T-helper 22 cell (primary cell): ENCODE results near the gene NPEPL1.
"Not testable (repeated sequence)": the region's sequence is repeated elsewhere in the genome, so short reads cannot be mapped to it uniquely, and the experiment has no call there.

ENCODE experiments used
- DNase-seq: peaks from one replicate; pipeline ENCODE4 v3.0.0-alpha.2; 2020; ENCODE audit warnings: low read depth

The NPEPL1 gene, protein sequence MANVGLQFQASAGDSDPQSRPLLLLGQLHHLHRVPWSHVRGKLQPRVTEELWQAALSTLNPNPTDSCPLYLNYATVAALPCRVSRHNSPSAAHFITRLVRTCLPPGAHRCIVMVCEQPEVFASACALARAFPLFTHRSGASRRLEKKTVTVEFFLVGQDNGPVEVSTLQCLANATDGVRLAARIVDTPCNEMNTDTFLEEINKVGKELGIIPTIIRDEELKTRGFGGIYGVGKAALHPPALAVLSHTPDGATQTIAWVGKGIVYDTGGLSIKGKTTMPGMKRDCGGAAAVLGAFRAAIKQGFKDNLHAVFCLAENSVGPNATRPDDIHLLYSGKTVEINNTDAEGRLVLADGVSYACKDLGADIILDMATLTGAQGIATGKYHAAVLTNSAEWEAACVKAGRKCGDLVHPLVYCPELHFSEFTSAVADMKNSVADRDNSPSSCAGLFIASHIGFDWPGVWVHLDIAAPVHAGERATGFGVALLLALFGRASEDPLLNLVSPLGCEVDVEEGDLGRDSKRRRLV

DNA sequence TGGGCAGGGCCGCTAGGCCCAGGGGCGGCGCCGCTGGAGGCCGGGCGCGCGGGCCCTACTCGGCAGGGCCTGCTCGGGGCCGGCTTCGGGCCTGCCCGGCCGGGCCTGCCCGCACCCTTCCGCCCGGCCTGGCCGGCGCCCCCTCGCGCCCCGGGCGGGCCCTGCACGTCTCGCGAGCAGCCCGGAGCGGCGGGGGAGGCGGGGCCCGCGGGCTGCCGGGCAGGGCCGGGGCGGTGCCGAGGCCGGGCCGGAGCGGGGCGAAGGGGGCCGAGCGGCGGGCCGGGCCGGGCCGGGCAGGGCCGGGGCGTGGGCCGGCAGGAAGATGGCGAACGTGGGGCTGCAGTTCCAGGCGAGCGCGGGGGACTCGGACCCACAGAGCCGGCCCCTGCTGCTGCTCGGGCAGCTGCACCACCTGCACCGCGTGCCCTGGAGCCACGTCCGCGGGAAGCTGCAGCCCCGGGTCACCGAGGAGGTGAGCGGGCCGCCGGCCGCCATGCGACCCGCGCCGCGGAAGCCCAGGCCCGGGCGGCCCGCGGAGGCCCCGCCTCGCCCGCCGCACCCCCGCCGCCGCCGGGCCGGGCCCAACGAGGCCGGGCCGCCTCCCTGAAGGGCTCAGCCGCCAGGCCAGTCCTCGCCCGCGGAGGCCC is at the start of gene NPEPL1:
NPEPL1 (plus strand) TSS at position 222 of the 647 bp plus-strand sequence; CDS start at position 323, 101 bp downstream.
- peak; percentile 35 for DNase-seq

DNA sequence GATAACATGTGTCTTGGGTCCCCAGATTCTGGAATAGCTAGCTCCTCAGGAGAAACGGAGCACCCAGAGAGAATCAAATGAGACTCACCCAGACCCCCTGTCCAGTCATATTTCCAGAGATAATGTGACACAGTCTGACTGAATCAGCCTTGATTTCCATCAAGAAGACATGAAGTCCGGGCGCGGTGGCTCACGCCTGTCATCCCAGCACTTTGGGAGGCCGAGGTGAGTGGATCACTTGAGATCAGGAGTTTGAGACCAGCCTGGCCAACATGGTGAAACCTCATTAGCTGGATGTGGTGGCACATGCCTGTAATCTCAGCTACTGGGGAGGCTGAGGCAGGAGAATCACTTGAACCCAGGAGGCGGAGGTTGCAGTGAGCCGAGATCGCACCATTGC is 49.7 kb upstream of the NPEPL1 start:
- not testable (repeated sequence) for DNase-seq

DNA sequence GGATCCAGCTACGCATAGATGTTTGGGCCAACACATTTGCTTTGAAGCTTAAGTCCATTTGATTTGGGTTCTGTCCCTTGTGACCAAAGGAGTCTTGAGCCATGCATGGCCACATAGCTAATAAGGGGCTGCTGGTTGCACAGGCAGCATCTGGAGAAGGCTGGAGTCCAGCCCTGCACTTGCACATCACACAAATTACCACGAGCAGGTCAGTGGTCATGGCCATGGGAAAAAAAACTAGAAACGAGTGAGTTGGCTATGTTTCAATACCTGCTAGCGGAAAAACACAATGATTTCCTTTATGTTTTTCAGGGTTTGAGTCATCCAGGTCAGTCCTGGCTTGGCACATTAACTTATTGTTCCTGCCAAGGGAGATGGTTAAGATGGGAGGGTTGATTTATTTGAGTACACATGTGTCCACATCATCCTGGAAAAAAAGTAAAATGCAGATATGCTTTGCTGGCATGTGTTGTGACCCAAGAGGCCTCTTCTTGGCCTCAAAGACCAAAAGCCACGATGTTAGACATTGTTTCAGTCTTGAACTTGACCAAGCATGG is 47.1 kb upstream of the NPEPL1 start:
- no peak for DNase-seq

DNA sequence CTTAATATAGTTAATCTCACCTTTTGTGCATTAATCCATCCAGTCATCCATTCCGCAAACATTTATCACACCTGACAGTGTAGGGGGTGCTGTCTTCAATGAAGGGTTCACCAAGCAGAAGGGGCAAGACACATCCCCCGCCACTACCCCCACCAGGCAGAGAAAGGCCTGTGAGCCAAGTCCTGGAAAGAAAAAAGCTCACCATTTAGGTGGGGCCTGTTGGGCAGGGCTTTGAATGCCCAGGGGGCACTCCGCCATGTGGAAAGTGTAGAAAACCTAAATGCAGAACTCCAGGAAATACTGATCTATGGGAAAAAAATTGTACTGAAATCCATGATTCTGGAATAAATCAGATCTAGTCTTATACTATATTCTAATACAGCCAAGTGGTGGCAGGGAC is 46.3 kb upstream of the NPEPL1 start:
- DNase-seq: no peak

DNA sequence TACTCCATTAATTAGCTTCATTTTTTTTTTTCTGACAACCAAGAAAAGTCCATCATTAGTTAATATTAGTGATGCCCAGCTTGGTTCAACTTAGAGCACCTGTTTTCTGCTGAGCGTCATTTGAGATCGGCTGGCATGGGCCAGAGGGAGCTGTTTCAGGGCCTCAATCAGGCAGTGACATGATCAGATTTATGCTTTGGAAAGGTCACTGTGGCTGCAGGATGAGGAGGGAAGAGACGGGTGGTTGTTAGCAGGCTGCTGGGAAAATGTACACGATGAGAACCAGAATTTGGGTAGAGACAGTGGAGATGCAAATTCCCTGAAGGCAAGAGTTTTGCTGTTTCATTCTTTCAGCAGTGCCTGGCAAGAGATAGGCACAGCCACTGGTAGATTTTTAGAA is 45.9 kb upstream of the NPEPL1 start:
- DNase-seq: no peak

DNA sequence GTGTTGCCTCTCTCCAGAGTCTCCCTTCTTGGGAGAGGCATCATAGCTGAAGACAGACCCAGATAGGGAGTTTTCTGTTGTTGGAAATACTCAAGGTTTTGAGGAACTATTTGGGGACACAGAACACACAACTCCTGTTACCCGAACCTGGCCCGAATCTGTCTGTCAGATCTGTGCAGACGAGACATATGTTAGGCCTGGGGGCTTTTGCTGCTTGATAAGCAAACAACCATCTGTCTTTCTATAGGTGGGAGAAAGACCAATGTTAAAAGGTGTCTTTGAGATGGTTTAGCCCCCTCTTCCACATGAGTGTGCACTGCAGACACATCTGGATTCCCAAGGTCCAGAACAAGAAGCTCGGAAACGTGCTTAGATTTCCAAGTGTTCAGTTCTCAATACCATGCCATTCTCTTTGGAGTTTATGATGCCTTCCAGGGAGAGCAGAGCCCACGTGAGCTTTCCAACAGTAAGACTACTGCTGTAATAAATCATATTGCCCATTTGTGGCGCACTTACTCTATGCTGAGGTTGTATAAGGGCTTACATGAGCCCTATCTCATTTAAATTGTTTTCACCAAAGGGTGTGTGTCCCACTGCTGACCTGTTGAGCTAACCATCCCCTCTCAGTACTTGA is 45.3 kb upstream of the NPEPL1 start:
- DNase-seq: no peak

DNA sequence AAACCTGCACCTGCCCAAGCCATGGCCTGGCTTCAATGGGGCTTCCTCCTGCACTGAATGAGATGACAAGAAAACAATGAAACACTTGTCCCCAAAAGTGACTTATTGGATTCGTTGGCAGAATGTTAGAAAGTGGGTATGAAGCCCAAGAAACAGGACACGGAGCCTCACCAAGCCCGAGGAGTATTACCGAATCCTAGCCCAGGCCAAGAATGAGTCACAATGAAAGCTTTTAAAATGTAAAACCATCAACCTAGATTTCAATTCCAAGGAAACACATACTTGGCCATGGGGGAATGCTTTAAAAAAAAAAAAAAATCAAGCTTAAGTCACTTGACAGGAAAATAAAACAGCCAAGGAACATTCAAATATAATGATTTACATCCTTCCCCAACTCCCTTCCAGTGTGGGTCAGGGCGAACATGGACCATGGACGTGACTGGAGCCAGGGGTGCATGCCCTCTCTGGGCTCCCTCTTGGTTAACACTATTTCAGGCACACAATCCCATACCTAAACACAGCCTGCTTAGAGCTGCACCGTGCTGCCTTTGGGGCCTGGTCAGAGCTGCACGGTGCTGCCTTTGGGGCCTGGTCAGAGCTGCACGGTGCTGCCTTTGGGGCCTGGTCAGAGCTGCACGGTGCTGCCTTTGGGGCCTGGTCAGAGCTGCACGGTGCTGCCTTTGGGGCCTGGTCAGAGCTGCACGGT is 44.7 kb upstream of the NPEPL1 start:
- no peak for DNase-seq

DNA sequence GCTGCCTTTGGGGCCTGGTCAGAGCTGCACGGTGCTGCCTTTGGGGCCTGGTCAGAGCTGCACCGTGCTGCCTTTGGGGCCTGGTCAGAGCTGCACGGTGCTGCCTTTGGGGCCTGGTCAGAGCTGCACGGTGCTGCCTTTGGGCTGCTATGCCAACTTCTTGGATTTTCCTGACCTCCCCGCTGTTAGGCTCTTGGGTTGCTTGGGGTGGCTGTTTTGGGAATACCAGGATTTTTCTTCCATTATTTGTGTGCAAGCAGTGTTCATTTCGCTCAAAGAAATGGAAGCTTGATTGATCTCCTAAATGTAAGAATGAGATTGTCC is 44.1 kb upstream of the NPEPL1 start:
- not testable (repeated sequence) for DNase-seq

DNA sequence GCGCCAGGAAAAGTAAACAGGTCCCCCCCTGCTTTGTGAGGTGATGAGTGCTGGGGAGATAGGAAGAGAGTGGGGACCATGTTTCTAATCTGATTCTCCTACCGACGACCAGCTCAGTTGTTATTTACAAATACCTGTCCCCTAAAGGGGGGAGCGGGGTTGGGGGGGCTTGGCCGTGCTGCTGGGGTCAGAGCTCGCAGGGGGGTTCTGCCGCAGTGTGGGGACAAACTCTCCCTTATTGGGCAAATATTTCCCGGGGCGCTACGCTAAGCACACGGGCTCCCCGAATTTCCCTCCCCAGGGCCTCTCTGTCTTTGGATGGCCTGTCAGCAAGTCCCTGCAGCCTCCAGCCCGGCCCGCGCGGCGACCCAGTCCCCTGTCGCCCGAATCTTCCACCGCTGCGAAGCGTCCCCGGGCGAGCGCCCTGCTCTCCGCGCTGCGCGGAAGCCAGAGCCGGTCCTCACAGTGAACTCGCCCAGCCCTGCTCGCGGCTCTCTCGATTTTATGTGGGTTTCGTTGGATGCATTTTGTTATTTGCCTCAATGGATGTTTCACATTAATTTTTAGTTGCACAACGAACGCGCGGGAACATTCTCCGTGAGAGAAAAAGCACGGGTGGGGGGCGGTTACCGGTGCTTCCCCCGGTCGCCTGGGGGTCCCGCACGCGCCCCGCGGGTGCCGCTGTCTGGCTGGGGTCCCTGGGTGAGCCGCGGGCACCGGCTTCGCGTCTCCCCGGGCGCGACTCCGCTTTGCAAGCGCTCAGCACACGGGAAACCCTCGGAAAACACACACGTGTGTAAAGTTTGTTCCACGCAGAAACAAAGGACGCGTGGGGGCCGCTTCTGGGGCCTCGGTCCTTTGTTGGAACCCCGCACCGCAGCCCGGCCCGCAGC is 43.1 kb upstream of the NPEPL1 start:
- DNase-seq: peak; percentile 13

DNA sequence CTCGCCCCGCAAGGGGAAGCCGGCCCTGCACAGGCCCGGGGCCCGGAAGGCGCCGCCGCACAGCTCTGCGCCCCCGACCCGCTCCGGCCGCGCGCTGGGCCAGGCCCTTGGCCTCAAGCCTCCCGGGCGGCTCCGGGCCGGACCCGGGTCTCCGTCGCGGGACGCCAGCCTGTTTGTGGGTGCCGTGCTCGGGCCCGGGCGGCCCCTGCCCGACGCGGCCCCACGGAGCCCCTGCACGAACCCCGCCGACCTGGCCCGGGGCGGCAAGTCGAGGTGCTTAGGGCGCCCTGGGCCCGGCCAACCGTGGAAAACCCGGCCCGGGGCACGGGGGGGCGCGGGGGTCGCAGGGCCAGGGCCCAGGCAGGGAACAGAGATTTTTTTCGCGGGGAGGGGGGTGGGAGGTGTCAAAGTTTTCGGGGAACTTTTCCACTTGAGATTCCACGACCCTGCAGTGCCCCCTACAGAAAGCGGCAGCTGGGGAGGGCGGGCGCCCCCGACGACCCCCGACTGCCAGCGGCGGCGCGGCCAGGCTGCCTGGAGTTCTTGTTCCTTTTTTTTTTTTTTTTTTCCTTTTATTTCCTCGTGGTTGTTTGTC is 42.3 kb upstream of the NPEPL1 start:
- peak; percentile 18 for DNase-seq

DNA sequence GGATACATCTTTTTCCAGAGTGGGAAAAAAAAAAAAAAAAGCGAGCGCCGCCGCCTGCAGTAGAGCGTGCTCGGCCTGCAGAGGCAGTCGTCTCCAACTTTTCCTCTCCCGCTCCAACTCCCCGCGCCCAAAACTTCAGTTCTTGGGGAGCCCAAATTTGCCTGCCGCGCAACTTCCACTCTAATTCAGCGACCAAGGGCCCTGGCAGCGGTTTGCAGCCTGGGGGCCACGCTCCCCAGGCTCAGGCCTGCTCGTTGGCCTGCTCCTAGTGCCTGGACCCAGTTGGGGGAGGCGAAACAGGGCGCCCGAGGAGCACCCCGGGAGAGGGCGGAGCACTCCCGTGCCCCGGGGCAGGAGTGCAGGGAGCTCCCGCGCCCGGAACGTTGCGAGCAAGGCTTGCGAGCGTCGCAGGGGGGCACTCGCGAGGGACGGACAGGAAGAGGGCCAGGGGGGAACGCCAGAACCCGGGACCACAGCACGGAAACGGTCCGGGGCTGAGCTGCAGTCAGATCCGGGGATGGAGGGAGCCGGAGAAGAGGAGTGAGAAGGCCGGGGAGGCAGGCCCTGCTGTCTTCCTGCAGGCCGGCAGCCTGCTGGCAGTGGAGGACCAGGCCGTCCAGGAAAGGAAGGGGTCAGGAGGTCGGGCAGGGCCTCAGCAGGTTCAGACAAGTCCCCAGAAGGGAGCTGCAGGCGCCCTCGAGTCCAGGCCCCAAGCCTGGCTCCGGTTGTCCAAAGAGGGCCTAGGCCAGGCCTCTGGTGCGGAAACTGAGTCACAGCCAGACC is 41.6 kb upstream of the NPEPL1 start, which contains the start of gene STX16:
STX16 (plus strand) TSS at position 508 of the 783 bp plus-strand sequence. CDS start 724 bp downstream, outside the sequence.
- peak; percentile 68 for DNase-seq

DNA sequence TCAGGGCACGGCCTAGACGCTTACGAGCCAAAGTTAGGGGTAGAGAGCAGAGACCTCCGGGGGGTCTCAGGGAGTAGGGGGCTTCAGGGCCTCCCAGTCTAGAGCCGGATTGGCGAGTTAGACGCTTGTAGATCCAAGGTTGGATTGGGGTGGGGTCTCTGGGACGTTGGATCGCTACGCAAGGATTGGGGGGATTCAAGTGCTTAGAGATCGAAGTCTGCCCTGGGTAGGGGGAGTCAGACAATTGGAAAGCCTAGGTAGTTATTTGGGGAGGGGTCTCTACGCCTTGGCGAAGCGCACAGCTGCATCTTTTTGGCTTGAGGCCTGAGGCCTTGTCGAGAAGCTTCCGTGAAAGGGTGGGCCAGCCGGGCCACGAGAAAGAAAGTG is 41.0 kb upstream of the NPEPL1 start:
- no peak for DNase-seq

DNA sequence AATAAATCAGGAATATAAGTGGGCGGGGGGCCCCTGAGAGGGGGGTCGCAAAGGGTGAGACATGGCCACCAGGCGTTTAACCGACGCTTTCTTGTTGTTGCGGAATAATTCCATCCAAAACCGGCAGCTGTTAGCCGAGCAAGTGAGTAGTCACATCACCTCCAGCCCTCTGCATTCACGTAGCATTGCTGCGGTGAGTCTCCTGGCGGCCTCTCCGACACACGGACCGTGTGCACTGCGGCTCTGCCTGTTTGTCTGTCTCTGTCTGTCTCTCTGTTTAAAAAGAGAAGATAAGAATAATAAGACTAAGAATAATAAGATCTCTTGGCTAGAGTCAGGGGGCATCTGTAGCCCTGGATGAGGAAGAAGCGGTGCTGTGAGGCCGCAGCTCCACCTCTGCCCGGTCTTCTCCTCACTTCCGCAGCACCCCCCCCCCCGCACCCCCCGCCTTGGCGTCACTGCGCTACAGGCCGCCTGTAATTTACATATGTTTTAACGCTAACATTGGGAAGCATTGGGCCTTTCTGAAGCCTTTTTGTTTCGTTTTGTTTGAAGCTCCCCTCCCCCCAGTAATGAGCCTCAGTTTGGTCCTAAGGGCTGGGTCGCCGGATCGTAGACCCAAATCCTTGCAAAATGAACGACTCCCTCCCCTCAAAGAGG is 40.5 kb upstream of the NPEPL1 start:
- DNase-seq: peak; percentile 61

DNA sequence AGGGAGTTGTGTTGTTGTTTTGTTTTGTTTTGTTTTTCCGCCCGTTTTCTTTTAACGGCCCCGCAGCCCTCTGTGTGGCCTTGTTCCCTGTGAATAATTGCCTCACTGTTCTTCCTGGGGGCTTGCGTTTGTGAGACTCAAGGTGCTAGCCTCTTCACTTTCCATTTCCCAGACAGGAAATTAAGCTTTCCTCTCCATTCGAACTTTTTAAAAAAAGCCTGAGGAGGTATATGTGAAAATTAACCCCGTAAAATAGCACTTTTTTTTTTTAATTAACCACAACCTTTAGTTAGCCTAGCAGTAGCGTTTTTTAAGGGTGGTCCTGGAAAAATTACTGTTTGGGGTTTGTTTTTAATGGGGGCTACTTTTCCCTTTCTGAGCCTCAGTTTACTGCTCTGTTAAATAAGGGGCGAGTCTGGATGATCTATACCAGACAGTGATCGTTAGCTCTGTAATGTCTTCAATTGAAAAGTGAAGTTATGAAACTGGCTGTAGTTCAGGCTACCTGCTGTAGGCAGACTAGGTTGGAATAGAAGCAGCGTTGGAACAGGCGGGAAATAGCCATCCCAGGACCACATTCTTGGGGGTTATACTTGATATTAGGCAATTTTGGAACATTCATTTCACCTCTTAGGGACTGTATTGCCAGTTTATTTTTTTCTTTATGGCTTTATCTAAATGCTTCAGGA is 39.9 kb upstream of the NPEPL1 start:
- DNase-seq: no peak

DNA sequence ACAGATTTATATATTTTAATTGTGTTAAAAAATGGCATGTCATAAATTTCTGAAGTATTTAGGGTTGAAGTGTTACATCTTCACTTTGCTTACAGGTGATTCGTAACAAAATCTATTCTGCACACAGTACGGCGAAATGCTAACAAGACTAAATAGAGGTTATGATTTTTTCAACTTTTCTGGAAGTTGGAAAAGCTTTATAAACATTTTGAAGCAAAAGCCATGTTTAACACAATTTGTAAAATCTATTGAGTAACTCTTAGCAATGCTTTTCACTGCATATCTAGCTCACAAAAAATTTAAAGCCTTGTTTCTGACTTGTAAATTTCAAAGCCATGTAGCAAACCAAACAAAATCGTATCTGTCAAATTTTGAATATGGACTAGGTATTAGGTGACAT is 38.3 kb upstream of the NPEPL1 start:
- no peak for DNase-seq

DNA sequence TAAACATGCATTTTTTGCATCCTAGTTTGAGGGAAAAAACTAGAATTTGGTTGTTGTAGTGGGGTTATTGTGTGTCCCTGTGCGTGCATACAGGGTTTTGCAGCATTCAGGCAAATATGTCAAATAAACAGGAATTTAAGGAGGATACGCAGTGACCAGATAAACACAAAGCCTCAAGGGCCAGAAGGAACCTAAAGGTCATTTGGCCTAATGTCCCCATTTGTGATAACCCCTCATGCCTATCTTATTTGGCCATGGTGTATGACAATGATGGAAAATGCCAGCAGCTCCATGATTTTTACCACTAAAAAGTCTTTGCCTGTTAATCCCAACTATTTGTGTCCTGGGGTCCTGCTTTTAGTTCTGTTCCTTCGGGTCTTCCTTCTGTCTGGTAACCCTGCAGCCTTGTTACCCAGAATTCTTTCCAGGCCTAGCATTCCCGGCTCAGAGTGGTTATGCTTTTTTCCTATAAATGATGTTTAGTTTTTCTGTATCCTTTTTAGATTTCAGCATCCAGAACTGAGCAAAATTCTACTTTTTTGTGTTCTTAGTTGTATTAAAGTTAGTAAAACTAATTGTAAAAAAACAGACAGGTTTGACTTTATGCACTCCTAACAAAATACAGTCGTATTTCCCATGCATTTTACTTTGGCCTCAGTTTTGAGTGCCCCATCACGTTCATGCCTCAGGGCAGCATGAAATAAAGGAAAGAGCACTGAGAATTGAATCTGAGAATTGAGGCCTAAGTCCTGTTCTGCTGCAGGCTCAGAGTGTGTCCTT is 37.1 kb upstream of the NPEPL1 start:
- no peak for DNase-seq

DNA sequence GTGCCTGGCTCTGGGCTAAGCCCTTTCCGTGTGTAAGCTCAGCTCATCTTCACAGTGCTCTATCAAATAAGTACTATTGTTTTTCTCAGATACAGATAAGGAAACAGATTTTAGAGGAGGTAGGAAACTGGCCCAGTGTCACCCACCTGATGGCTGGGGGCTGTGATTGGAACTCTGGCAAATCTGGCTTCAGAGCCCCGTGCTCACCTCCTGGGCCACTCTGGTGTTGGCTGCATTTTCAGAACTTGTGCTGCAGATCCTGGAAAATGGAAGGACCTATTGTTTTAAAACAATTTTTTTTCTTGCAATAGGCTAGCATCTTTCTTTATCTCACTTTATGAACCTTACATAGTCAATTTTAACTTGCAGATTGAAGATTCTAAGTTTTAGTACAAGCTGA is 35.8 kb upstream of the NPEPL1 start:
- no peak for DNase-seq

DNA sequence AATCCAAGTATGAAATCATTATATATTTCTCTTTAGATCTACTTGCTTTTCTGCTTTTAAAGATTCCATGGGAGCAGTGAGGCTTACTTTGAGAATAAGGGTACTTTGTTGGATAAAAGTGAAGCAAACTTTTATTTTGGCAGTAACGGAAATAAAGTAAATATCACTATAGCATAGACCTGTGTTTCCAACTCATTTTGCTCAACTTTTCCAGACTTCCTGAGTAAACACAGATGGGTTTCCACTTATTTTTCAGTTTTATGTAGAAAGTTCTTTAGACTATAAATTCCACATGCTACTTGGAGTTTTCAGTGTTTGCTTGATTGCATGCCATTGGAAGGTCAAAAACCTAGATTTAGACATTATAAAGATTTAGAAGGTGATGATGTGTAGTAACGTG is 35.3 kb upstream of the NPEPL1 start:
- DNase-seq: no peak
